Astrocyte (in vitro differentiated cells and primary cell): ENCODE results near the gene CEP68.

ENCODE experiments used
- EZH2 ChIP-seq: IDR thresholded peaks from 2 replicates; pipeline ENCODE4 v1.6.1; 2012; ENCODE audit warnings: mild to moderate bottlenecking, low read length, inconsistent platforms; ENCODE audit not compliant: insufficient read depth
- TF ChIP-seq, protein P1 (sequence below): IDR thresholded peaks from 2 replicates; pipeline ENCODE4 v1.5.1; 2011; ENCODE audit warnings: low read depth, mild to moderate bottlenecking, inconsistent platforms, low read length, moderate library complexity; ENCODE audit not compliant: insufficient read depth

GRCh38 chr2:65085148-65085547, 28.9 kb downstream of the CEP68 start:
- TF ChIP-seq, protein P1, sequence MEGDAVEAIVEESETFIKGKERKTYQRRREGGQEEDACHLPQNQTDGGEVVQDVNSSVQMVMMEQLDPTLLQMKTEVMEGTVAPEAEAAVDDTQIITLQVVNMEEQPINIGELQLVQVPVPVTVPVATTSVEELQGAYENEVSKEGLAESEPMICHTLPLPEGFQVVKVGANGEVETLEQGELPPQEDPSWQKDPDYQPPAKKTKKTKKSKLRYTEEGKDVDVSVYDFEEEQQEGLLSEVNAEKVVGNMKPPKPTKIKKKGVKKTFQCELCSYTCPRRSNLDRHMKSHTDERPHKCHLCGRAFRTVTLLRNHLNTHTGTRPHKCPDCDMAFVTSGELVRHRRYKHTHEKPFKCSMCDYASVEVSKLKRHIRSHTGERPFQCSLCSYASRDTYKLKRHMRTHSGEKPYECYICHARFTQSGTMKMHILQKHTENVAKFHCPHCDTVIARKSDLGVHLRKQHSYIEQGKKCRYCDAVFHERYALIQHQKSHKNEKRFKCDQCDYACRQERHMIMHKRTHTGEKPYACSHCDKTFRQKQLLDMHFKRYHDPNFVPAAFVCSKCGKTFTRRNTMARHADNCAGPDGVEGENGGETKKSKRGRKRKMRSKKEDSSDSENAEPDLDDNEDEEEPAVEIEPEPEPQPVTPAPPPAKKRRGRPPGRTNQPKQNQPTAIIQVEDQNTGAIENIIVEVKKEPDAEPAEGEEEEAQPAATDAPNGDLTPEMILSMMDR, result no peak
- TF ChIP-seq EZH2, result no peak
